GM21786 (cell line): Measurements from ENCODE around the gene BICDL1.
"Not testable (repeated sequence)": the region's sequence is repeated elsewhere in the genome, so short reads cannot be mapped to it uniquely, and the experiment has no call there.

Source experiments
- ATAC-seq: cut with Tn5 transposase; IDR thresholded peaks from one replicate; pipeline ENCODE4 v1.9.1; 2021; ENCODE audit not compliant: unreplicated experiment

BICDL1 gene

GRCh38 chr12:119988472-119989360, at the start of gene BICDL1:
BICDL1 (plus strand) TSS chr12:119989236; CDS start chr12:119989869, 633 bp downstream.
- peak; percentile 76 for ATAC-seq

- no peak for ATAC-seq
Measured at GRCh38 chr12:119940897-119941296, 48.1 kb upstream of the BICDL1 start.

- no peak for ATAC-seq
Measured at GRCh38 chr12:119942386-119942785, 46.6 kb upstream of the BICDL1 start.

- no peak for ATAC-seq
Measured at GRCh38 chr12:119946213-119946612, 42.8 kb upstream of the BICDL1 start.

- ATAC-seq, result no peak
Measured at GRCh38 chr12:119949145-119949544, 39.9 kb upstream of the BICDL1 start.

- no peak for ATAC-seq
Measured at GRCh38 chr12:119949594-119949993, 39.4 kb upstream of the BICDL1 start.

GRCh38 chr12:119956047-119956446, 33.0 kb upstream of the BICDL1 start:
- ATAC-seq, result no peak

GRCh38 chr12:119957135-119957534, 31.9 kb upstream of the BICDL1 start:
- ATAC-seq, result no peak

- ATAC-seq, result no peak
Measured at GRCh38 chr12:119959435-119959834, 29.6 kb upstream of the BICDL1 start.

GRCh38 chr12:119964123-119964522, 24.9 kb upstream of the BICDL1 start:
- ATAC-seq, result no peak

- ATAC-seq, result no peak
Measured at GRCh38 chr12:119964929-119965328, 24.1 kb upstream of the BICDL1 start.

GRCh38 chr12:119980242-119980641, 8.8 kb upstream of the BICDL1 start:
- no peak for ATAC-seq

- ATAC-seq, result not testable (repeated sequence)
Measured at GRCh38 chr12:119980702-119981101, 8.3 kb upstream of the BICDL1 start.

GRCh38 chr12:119989361-119989730, 310 bp downstream of the BICDL1 start:
- no peak for ATAC-seq

- ATAC-seq, result peak; percentile 28
Measured at GRCh38 chr12:119989731-119990381, 820 bp downstream of the BICDL1 start.

GRCh38 chr12:119990382-119990874, 1.4 kb downstream of the BICDL1 start:
- no peak for ATAC-seq

- no peak for ATAC-seq
Measured at GRCh38 chr12:119992129-119992705, 3.2 kb downstream of the BICDL1 start.

- ATAC-seq, result no peak
Measured at GRCh38 chr12:119994892-119995658, 6.0 kb downstream of the BICDL1 start.

- ATAC-seq, result no peak
Measured at GRCh38 chr12:119996417-119996816, 7.4 kb downstream of the BICDL1 start.

- ATAC-seq, result no peak
Measured at GRCh38 chr12:119998471-119999245, 9.6 kb downstream of the BICDL1 start.
